NCI-H1048 (cell line): Measurements from ENCODE around the gene CLIC1.

Source experiments
- DNase-seq: peaks from one replicate; lab custom pipeline; 2025; lab: John Stamatoyannopoulos, UW

Gene CLIC1

DNA sequence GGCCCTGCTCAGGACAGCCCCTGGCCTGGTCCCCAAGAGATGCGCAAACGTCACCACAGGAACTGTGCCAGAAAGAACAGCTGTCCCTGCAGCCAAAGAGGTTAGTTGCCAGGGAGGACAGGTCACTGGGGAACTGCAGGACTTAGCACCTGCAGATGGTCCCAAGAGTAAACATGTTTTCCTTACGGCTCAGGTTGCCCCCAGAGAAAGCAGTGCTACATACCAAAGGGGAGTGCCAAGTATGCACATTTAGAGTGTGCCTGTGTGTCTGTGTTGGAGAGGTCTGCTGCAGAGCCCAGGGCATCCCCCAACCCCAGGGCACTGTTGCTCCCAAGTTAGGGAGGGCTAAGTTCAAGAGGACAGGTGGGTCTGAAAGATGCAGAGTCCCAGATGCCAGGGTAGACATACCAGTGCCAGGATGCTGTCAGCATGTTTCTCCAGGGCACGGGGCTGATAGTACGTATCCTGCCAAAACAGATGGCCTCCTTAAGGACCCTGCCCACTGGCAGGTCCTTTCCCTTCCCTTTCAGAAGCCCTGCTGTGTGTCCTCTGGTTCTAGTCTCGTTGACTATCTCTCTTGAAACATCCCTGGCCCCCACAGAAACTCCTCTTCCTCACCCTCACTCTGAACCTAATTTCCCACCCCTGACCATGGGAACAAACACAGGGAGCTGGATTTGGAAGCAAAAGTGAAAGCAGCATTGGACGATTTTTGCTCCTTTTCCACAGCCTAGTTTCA, 34.5 kb downstream of the CLIC1 start:
- no peak for DNase-seq

DNA sequence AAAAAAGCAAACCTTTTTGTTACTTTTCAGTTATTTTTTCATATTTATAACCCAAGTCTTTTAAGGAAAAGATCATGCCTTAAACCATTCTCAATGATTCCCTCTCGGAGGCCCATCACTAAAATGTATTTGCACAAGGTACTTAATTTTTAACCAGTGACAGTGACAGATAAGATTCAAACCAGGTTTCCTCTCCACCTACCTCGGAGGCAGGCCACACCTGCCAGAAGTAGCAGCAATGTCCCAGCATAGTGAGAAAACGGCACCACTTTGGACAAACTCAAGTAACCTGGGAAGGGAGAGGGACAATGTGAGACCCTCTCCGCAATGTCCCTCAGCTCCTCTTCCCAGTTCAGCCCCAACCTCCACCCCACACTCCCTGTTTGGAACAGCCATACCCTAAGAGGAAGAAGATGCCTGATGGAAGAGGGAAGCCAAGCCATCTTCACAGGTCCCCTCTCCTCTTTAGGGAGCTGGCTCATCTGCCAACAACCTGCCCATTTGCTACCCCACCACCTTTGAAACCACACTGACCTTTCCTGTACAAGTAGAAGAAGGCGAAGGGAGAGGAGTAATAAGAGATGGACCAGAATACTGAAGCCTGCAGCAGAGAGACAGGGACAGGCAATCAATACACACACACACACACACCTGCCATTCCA, 35.5 kb downstream of the CLIC1 start:
- no peak for DNase-seq

DNA sequence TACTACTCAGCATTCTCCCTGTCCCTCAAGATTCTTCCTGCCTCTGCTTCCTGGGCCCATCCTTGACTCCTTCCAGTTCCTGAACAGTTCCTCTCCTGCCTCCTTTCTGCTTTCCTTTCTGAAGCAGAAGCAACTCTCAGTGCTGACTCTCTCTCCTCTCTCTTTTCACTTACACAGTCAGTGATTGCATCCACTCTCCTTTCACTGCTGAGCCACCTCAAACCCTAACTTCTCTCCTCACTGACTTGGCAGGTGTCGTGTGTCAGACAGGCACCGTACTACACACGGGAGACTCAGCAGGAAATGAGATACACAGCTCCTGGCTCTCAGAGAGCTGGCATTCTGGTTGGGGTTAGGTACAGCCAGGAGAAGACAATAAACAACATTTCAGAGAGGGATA, 38.8 kb downstream of the CLIC1 start:
- no peak for DNase-seq

DNA sequence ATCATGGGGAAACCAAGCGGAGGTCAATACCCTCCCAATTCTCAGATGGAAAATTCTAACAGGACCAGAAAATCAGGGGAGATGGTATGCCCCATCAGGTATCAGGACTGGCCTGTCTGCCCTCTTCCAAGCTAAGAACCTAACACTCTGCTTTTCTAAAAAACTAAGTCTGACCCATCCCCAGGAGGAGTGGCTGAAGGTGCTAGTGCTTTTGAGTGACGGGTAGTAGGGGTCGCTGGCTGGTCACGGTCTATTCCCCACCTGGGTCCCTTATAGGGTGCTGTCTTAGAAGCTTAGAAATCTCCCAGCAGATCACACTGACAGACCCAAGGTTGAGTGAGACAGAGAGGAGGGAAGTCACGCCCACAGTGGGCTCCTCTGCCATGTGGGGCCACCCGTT, 42.8 kb downstream of the CLIC1 start:
- DNase-seq, result no peak

DNA sequence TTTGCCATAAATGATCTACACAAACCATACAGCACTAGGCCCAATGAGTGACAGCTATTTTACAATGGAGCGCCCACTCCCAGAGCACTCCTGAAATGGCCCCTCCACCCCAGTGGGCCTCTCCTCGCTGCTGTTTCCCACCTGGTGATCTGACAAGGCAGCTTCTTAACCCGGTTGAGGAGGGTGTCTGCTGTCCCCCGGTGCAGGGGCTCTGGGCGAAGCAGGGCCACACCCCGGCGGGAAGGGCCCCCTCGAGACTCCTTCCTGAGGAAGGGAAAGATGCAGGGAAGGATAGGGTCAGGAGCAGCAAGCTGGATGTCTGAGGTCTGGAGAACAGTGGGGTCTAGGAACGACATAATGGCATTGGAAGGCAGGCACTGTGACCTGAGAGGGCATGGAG, 43.4 kb downstream of the CLIC1 start:
- no peak for DNase-seq

DNA sequence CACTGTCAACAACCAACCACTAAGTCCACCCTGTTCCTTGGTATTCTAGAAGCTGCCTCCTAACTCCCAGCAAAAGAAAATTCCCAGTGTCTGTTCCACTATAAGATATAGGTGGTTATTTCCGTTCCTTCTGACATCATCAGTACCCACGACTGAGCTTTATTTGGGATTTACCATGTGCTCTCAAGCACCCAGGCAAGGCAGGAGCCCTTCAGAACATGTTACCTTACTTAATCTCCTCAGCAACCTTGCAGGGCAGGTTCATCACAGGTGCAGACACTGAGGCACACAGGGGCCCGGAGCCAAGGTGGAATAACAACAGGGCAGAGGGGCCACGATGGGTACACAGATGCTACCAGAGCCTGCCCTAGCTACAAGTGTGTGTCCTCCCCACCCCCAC, 44.0 kb downstream of the CLIC1 start:
- no peak for DNase-seq

DNA sequence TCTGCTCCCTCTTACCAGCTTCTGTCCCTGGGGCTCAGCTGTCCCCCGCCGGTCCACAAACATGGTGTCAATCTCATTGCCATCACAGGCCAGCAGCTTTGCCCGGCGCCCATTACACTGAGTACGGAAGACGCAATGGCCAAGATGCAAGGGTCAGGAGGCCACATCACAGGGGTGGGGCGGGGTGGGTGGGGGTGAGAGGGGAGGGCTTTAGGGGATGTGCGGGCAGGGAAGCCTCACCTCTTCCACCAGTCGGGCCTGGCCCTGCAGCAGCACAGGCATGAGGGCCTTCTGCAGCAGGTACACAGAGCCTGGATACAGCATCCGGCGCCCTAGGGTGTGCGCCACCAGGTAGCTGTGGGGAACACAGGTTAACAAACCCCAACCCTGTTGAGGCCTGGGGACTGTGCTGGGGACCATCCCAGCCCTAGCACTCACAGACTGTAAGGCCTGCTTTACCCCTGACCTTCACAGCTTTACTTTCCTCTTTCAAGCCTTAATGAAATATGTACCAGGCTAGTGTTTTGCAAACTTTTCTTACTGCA, 44.7 kb downstream of the CLIC1 start:
- DNase-seq, result no peak

DNA sequence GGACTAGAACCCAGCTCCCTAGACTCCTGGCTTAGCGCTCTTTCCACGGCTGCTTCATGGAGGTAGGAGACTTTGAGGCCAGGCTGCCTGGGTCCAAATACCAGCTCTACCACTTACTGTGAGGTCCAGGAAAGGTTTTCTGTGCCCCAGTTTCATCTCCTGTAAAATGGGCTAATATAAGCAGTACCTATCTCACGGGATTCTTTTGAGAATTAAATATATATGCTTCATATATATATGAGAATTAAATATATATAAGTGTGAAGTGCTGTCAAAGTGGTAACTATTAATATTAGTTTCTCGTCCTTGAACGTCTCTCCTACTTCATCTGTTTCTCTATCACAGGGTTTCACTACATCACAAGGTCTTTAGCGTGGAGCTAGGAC, 45.3 kb downstream of the CLIC1 start:
- no peak for DNase-seq

DNA sequence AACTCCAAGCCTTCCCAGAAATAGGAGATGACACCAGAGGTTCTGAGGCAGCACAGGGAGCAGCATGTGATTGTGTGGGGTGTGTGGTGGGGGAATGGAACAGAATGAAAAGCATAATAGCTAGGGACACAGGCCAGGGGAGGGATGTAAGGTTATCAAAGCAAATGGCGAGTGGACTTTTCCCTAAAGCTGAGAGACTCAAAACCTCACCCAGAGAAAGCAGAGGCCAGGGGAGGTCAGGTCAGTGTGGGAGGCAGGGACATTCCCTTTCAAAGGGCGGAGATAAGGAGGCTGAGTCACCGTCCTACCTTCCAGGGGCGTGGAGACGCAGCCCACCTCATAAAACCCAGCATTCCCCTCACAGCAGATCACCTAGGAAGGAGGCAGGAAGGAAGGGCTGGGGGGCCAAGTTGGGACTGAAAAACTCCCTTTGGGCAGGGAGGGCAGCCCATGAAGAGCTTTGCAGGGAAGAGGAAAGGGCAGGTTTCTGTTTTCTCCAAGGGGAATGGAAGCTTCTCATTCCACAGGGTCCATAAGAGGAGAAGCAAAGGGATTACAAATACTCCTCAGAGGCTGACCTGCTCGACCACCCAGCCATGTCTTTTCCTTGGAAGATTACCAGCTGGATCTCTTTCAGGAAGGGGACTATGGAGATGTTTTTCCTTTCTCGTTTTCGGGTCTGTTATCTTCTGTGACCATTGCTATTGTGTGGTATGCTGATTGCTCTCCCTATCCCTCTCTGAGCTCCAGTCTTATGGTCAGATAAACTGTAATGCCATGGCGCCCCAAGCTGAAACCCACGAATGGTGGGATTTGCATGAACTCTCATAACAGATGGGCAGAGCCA, 45.9 kb downstream of the CLIC1 start:
- DNase-seq, result no peak

DNA sequence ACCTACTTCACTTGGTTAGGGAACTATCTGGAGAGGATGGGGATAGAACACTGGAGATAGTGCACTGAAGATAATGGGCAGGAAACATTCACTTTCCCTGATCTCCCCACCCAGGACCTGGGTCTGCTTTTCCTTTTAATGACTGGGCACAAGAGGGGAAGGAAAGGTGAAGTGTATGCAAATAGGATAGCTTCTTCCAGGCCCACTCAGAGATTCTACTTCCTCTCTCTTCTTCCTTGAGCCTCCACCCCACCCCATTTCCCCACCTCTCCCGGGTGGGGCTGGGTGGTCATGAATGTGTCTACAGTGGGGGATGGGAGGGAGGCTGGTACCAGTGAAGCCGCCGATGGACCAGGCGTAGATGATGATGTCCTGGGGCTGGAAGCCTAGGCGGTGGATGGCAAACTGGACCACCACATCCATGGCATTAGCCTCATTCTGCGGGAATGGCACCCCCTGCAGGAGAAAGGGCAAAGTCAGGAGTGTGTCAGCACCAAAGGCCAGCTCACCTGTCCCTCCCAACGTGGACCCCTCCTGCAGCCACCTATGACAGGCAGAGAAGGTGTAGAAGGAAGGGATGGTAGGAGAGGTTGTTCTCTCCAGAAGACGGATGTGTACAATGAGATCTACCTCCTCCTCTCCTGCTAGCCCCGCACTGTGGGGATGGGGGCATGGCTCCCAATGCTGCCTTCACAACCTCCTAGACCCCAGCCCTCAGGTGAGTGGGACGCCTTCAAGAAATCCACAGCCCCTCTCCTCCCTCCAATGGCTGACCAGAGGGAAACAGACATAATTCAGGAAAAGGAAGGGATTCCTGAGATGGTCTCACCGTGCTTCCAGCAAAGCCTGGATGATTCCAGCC, 46.9 kb downstream of the CLIC1 start:
- DNase-seq, result no peak

DNA sequence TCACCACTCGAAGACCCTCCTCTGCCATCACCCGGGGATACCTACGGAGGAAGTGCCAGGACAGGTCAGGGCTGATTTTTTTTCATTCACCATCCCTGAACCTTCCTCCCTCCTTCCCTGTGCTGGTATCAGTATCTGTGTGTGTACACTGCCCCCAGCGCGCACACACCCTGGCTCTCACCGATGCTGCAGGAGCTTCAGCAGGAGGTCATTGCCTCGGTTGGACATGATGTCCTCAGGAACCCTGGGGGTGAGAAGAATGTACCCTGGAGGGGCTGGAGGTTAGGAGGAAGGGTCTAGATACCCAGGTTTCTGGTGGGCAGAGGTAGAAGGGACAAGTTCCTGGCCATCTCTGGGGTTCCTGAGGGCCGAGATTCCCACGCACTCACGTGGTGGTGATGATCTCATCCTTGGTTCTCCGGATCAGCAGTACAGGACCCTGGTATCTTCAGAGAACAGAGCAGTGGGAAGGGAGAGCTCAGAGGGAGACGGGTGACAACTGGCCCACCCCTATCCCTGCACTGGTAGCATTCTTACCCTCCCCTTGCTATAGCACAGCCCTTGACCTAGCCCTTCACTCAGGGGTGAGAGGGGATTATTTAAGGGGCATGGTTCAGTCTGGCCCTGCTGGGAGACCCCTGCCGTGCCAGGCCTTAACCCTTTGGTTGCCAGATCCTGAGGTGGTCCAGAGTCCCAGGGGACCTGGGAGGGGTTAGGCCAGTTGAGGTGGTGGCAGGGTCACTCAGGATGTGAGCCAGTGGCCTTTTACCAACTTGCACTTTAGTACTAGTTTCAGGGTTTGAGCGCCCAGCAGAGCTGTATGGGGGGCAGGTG, 48.3 kb downstream of the CLIC1 start:
- DNase-seq, result no peak

DNA sequence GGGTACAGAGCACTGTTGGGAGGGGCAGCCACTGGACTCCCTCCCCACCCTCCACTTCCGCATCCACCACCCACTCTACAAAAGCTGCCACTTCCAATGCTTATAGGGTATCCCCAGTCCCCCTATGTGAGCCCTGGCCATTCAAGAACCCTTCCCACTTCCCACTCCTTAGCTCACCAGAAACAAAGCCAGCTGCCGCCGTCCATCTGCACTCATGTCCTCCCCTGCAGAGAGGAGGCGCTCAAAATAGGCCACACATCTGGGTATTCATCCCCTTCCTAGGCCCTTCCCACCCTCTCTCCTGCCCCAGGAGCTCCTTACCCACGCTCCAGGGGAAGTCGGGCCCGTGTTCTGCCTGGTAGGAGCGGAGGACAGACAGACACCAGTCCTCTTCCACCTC, 49.0 kb downstream of the CLIC1 start:
- no peak for DNase-seq

DNA sequence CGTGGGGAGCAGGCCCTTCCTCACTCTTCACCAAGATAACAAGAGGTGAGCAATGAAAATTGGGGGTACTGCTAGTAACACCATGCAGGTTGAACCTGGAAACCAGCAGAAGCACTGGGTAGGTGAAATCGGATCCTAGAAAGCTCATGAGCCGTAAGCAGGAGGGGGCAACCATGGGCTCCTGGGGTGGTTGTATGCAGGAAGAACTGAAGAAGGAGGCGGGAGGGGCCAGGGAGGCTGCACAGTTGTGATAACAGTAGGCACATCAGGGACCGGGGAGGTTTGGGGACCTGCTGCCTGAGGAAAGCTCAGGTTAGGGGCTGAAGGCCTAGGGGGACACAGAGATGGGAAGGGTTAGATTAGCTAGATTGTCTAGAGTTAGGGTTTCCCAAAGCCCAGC, 49.8 kb downstream of the CLIC1 start:
- no peak for DNase-seq

DNA sequence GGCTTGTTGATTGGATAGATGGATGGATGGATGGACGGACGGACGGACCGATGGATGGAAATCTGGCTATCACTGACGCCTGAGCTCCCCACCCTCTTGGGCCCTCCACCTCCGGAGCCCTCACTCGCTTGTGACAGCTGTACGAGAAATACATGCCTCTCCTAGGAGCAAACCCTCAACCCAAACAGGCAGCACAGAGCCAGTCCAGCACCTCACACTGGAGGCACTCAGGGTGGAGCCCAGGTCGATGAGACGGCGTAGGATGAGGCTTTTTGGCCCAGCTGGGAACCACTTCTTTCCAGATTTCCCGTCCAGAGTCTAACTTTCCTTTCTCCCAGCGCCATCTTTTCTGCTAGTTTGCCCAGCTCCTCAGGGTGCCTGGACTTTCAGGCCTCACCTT, 52.7 kb downstream of the CLIC1 start:
- no peak for DNase-seq

DNA sequence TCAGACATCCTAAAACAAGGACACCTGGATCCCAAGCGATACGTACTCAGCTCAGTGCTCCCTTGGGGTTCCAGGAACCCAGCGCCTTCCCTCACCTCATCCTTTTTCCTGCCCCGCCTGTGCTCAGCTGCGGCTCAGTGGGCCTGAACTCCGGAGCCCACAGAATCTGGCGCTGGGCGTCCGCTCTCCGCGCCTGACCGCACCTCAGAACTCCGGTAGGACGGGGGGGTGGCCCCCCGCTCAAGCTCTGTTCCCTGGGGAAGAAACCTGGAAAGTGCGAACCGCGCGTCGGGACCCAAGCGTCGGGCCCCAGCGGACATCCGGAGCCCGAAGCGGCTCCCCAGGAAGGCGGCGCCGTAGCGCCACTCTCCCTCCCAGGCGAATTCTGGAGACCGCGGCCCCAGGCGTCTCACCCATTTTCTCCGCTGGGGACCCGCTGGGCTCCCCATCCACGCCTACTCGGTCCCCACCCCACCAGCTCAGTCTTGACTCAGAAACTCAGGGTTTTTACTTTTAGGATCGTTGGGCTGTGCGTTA, 55.1 kb downstream of the CLIC1 start:
- no peak for DNase-seq
